ENCODE results near the gene DST.

The DST gene

DNA sequence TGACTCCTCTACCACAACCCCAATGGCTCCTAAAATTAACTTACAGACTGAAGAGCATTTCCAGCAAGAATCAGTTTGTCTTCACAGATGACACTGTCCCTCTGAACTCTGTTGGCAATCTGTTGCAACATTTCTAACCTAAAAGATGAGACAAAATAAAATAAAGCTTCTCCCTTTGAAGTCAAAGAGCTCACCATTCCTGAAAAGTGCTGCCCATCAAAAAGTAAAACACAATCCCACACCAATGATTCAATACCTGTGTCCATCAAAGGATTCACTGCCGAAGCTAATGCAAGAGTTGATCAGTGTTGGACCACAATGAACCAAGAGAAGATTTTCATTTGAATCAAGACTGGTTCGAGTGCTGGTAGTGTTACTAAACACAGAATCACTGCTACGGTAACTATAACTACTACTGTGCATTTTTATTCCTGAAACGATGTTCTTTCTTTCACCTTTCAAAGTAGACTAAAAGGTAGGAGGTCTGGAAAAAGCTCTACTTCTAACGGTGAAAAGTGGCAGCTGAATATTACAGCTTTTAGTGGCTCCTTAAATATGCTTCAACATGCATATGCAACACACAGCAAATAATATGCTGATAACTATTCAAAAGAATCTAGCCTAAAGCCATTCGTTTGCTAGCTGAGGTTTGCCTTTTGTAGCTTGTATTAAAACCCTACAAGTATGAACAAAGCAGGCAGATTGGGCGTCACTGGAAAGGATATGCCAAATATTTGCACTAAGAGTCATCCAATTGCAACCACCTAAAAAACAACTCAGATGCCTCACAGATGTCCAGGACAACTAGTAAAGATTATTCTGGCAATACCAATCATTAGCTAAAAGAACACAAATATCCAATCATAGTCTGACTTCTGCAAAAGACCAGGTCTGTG, at the start of gene DST:
Gene DST (minus strand): TSS at position 524 of the 896 bp plus-strand sequence.
- no peak for DNase-seq

- DNase-seq = no peak
Measured at GRCh38 chr6:56691814-56692213, 49.1 kb upstream of the DST start.

DNA sequence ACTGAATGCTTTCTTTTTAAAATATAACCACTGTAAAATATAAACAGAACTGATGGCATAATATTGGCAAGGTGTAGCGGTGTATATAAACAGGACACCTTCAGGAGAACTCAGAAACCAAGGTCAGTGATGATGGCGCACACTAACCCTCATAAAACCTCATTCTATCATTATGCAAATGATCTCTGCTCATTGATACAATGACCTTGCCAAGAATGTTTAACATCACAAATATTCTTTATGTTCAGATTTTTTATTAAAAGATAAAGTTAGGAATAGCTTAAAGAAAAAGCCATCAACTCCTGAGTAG, 48.6 kb upstream of the DST start:
- DNase-seq = no peak

- no peak for DNase-seq
Measured at GRCh38 chr6:56690519-56691285, 48.0 kb upstream of the DST start.

DNA sequence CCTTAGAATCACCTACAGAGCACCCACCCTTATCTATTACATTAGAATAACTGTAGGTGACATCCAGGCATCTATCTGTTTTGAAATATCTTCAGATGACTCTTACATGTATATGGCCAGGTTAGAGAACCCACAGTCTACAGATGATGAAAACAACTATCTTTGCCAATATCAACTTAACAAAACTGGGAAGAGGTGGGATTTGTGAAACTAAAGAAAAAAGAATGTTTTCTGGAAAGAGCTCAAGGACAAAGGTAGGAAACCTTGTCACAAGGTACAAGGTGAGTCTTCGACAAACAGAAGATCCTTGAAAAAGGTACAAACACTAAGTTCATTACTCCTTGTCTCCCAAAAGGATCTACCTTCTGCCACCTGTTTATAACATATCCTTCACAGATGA, 47.0 kb upstream of the DST start:
- no peak for DNase-seq

GRCh38 chr6:56689114-56689513, 46.4 kb upstream of the DST start:
- DNase-seq = no peak

GRCh38 chr6:56688521-56688920, 45.8 kb upstream of the DST start:
- no peak for DNase-seq

DNA sequence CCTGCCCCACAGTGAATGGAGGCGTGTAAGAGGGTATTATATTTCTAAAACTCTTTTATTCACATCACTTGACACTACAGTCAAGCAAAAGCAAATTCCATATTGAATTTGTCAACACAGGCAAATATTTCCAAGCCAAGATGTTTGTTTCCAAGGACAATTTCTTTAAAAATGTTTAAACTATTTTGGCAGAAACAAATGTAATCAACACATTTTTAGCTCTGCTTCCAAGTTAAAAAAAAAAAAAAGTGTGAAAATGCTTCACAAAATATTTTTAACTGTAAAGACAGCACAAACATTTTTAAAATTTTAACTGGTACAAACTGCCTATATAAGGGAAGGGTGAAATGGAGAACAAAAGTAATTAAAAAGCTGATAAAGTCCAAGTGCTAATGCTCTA, 44.9 kb upstream of the DST start:
- DNase-seq = no peak

GRCh38 chr6:56686429-56686828, 43.7 kb upstream of the DST start:
- no peak for DNase-seq

DNA sequence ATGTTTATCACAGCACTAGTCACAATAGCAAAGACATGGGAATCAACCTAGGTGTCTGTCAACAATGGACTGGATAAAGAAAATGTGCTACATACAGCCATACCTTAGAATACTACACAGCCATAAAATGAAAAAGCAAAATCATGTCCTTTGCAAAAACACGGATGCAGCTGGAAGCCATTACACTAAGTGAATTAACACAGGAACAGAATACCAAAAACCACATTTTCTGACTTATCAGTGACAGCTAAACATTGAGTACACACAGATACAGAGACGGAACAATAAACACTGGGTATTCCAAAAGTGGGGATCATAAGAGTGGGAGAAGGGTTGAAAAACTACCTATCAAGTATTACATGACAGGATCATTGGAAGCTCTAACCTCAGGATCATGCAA, 43.3 kb upstream of the DST start:
- no peak for DNase-seq

GRCh38 chr6:56685102-56685733, 42.5 kb upstream of the DST start:
- DNase-seq = no peak

- DNase-seq = no peak
Measured at GRCh38 chr6:56684342-56685101, 41.8 kb upstream of the DST start.

- no peak for DNase-seq
Measured at GRCh38 chr6:56683882-56684281, 41.2 kb upstream of the DST start.

DNA sequence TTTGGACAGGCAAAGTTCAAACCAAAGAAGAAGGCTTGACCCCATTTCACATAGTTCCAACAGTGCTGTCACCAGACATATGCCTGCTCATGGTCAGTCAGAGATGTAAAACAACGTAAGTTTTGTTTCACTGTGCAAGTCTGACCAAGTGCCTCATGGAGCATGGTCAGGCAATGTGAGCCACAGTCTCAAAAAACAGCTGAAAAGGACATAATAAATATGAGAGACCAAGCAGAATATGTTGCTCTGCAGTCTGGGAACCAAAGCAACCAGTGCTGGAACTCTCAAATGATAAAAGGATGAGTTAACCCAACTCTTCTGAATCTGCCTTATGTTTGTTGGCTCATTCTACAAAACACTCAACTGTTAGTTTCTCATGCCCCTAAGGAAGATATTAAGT, 39.9 kb upstream of the DST start:
- DNase-seq = no peak

DNA sequence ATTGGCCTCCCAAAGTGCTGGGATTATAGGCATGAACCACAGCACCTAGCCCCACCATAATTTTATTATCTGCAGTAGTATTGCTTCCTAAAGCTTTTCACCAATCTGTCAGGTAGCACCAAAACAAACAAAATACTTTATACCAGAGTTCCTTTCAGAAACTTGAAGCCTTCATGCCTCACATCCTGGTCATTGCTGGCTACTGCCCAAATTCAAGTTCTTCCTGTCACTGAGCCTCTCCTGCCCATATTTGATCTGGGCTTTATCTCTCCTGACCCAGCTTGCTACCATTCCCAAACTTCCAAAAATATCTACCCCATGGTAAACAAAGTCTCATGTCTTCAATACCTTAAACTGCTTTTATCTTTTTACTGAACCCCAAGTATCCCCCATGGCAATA, 34.9 kb upstream of the DST start:
- DNase-seq = no peak

DNA sequence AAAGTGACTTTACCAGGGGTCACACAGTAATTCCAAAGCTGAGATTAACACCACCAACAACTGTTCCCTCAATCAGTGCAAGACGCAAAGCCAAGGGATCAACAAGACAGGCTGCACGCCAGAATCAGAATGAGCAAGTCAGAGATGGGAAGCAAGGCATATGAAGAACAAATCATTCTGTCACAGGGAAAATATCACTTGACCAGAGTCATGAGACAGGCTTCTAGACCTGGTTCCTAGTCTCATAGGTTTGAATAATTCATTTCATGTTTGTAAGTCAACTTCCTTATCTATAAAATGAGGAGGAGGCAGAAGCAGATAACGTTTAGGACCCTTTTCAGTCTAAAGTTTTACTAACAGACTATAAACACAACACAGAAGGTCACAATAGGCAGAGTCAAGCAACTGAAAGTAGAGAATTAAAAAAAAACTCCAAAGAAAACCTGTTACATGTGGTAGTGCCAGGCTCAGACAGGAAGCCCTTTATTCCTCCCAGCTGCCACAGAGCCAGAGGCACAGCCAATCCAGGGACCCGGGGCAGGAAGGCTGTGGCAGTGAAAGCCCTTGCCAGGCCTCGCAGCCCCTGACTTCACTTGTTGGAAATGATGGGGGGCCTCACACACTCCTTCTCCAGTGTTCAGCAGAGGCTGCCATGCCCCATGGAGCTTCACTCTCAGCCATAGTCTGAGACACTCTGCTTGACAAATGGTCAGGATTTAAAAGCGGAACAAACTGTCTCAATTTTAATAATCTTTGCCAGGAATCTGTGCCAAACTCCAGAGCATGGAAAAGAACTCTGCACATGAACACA, 29.2 kb upstream of the DST start:
- DNase-seq = no peak

DNA sequence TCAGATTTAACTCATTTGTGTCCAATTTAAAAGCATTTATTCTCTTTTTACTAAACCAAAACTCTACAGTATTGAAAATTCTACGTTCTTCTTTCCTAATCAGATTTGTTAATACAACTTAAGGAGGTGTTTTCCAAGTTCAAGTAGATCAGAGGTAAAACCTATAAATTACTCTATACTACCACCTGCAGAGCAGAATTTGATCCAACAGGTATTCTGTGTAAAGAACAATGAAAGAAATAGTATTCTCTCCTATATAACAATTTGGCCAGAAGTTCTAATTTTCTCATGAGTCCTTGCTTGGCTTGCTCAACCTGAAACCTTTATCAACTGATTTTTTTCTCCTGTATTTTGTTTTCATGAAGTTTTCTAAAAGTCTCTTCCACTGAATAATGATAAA, 28.5 kb upstream of the DST start:
- no peak for DNase-seq

- DNase-seq = no peak
Measured at GRCh38 chr6:56669041-56669440, 26.4 kb upstream of the DST start.

DNA sequence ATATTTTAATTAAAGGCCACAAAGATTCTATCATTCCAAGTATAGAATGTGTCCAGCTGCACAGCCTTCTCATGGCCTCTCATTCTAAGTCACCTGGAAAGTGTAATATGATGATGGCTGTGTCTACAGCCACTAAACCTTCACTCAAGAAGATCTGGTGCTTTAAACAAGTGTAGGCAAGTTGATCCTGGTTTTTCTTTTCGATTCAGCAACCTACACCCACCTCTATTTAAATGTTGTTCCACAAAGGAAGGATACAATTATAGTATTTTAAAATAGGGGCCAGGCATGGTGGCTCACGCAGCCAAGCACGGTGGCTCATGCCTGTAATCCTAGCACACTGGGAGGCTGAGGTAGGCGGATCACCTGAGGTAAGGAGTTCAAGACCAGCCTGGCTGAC, 25.5 kb upstream of the DST start:
- DNase-seq = no peak

DNA sequence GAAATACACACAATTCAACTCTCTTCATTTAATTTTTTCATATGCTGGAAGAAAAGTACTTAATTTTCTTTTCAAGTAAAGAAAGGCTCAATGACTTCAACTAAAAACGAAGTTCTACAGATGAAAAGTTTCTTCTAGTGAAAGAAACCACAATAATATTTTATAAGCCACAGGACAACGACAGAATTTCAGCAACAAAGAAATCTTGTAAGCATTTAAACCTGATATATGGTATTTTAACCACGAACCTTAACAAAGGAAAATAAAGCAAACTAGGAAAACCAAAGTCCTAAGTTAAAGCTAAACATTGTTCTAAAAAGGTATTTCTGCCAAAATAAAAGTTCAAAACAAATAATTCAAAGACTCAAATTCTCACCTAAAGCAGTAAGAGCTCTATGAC, 24.6 kb upstream of the DST start:
- no peak for DNase-seq

GRCh38 chr6:56664029-56664428, 21.3 kb upstream of the DST start:
- DNase-seq = no peak

DNA sequence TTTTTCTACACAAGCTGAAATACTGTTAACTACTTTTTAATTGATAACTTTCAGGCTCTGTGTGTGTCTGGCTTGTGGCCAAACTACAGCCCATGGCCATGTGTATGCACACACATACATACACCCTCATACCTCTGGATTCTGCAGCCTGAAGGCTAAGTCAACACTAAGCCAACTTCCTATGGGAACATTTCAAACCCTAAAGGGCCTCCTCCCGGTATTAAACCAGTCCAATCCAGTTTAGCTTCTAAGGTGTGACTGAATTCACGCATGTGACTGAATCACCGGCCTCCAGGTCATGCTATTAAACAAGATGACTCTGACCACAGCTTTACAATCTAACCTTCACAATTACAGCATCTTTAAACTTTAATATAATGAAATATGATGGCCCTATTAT, 20.7 kb upstream of the DST start:
- no peak for DNase-seq

All from activated CD4-positive, alpha-beta T cell treated with anti-CD3 and anti-CD28 coated beads for 48 hours (primary cell).